Hypothalamus (tissue), 51 donors: ENCODE results near the gene IGSF8.

Experiments
- DNase-seq, 51 donors: peaks; one replicate each; lab custom pipeline; 2025; lab: John Stamatoyannopoulos, UW

Gene IGSF8

DNA sequence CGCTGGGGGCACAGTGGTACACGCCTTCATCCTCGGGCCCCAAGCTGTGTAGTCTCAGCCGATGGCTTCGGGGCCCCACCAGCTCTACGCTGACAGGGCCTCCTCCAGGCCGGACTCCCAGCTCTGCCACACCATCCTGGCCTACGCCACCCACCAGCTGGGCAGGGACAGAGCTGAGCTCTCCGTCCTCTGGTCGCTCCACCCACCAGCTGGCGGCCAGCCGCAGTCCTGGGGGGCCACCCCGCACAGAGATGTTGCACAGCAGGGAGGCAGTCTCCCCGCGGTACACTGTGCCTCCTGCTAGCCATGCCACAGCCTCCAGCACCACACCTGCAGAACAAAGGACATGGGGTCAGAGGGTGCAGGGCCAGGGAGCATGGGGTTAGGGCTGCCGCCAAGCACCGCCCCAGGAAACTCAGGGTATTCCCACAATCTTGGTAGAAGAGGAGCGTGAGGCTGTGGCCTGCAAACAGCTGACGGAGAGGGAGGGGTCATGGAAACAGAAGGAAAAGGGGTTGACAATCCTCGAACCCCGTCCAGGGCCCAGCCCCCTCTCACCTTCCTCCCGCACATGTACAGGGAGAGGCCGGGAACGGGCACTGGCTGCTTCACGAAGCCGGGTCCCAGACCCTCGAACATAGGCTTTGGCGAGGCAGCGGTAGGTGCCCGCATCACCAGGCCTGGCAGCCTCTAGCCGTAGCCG is 5.9 kb downstream of the IGSF8 start:
- DNase-seq: peak in 24 of 51 donors; percentile 17 to 74 (median 44)

DNA sequence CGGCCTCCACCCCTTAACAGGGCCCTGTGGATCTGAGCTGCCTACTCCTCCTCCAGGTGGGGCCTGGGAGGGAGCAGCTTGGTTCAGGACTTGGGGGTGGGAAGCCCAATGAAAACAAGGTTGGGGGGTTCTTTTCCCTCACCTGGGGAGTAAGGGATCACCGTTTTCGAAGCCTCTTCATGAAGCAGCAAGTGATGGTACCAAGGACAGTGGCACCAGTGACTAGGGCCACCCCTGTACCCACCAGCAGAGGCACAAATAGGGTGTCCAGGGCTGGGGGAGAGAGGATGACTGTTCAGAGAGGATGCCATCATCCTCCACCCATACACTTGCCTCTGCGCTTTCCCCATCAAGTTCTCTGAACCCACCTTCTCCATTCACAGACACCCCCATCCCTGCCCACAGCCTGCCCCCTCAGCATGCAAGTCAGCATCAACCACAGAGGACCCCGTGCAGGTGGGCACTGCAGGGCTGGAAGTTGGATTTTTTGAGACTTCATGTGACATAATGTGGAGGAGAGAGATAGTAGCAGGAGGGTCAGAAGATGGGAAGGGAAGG is 6.7 kb downstream of the IGSF8 start:
- peak in 1 of 51 donors; percentile 38 for DNase-seq

DNA sequence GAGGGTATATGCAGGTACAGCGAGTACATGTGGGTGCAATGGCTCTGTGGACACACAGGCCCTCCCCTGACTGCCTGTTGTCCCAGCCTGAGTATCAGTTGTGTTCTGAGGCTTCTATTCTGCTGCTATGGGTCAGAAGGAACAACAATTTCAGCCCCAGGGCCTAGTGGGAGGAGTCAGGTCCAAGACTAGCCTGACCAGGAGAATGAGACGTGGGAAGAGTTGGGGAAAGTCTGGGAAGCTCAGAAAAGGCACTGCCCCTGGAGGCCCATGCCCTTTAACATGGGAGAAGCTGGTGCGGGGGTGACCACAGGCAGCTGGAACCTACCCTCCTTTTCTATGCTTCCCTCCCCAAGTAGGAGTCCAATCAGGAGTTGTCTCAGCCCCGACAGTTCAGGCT is 7.7 kb downstream of the IGSF8 start:
- DNase-seq: no peak

DNA sequence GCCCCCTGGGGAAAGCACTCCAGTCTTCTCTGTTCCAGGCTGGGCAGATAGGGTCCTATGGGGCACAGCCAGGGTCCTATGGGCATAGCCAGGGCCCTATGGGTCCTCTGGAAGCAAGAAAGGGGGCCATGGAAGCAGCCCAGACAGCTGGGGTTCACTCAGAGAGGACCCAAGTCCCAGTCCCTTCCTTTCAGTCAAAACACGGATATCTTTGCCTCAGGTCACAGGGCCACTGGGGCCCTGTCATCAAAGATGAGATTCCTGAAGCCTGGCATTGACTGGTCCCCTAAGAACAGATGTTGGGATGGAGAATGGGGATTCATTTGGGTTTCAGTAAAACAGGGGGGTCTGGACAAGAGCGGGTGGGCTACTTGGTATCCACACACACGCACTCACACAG is 8.5 kb downstream of the IGSF8 start:
- no peak for DNase-seq

- peak in 1 of 51 donors; percentile 18 for DNase-seq
Observed at GRCh38 chr1:160087118-160087662, 11.2 kb downstream of the IGSF8 start.

DNA sequence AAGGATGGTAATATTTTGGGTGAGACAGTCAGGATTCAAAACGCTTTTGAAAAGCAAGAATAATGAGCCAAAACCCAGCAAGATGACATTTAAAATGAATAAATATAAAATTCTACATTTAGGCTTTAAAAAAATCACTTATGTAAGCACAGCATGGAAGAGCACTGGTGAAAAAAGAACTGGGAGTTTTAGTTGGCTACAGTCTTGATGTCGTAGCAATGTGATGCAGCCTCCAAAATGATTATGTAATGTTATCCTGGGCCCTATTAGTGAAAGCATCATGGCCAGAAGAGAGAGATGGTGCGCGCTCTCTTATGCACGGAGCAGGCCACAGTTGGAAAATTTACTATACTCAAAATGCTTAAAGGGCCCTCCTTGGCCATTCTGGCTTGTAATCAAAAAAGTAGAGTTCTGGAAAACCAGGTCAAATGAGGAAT is 11.9 kb downstream of the IGSF8 start:
- DNase-seq: no peak

DNA sequence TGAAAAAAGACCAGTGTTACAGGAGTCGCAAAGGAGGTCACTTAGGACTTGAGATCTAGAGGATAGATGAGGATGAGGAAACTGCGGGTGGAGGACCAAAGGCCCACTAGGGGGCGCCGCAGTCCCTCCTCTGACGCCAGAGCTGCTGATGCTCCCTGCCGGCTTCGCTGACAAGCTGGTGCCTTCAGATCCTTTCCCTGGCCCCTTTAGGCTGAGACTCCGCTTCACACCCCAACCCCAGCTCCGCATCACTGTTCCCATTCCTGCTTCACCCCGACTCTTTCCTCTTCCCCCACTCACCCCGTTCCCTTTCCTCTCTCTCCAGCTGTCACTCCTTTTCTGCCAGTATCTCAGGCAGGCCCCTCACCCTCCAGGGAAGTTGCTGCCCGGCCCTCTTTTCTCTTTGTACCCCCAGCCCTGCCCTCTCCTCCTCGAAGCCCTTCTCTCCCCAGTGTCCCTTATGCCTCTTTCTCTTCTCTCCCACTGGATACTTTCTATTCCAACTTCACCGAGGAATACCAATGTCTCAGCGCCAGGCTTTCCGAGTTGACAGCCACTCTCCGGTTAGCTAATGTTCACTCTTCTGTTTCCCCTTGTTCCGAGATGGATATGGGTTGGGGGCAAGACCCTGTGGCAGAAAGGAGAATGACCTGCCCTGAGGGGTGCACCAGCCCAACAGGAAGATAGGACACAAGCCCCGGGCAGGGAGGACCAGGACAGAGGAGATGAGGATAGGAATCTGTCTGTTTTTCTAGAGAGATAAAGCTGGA is 12.5 kb downstream of the IGSF8 start:
- peak in 50 of 51 donors; percentile 19 to 93 (median 76) for DNase-seq

DNA sequence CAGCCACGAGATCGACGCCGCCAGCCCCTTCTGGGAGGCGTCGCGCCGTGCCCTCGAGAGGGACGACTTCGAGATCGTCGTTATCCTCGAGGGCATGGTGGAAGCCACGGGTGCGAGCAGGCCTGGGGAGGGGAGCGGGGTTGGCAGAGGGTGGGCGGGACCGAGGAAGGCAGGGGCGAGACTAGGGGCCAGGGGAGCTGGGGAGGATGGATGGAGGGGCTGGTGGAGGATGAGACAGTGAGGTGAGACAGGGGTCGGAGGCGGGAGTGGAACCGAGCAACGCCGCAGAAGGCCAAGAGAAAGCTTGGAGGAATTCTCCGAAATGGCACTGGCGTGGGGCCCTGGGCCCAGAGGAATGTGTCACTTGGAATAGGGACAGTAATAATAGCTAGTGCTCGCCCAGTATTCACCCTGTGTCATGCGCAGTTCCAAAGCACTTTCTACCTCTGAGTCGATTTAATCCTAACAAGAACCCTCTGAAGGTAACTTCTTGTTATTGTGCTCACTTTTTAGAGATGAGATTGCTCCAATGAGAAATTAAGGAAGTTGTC is 13.6 kb downstream of the IGSF8 start:
- no peak for DNase-seq

GRCh38 chr1:160083968-160084770 is 14.2 kb downstream of the IGSF8 start:
- DNase-seq: peak in 28 of 51 donors; percentile 16 to 60 (median 36)

- DNase-seq: no peak
Observed at GRCh38 chr1:160082926-160083325, 15.5 kb downstream of the IGSF8 start.

GRCh38 chr1:160082487-160082886 is 15.9 kb downstream of the IGSF8 start:
- no peak for DNase-seq

DNA sequence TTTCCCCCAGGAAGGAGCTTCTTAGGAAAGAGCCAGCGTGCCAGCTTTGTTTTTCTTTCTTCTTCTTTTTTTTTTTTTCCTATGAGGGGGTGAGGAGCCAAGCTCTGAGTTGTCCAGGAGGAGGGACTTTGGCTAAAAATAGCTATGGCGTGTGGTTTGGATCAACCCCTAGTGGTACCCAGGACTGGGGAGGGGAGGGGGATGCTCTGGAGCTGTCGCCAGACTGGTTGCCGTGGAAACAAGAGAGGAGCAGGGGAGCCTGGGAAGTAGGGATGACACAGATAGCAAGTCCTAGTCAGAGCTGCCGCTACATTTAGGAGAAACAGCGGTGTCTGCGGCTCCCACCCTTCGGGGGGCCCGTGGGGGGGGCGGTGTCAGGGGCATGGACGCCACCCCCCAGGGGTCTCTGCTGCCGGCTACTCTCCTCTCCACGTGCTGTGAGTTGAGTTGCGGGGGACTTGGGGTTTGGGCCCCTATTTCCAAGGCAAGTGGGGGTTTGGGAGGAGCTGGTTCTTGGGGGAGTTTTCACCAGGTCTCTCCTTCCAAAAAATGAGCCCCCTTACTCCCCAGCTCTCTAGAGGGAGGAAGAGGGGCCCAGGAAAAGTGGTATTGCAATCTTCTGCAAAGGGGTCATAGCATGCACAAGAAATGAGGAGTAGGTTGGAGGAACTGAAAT is 17.0 kb downstream of the IGSF8 start, which contains the start of gene KCNJ9:
KCNJ9 (plus strand) TSS at position 278 of the 676 bp plus-strand sequence. CDS start 2,493 bp downstream, outside the sequence.
- DNase-seq: peak in 44 of 51 donors; percentile 22 to 92 (median 78)

DNA sequence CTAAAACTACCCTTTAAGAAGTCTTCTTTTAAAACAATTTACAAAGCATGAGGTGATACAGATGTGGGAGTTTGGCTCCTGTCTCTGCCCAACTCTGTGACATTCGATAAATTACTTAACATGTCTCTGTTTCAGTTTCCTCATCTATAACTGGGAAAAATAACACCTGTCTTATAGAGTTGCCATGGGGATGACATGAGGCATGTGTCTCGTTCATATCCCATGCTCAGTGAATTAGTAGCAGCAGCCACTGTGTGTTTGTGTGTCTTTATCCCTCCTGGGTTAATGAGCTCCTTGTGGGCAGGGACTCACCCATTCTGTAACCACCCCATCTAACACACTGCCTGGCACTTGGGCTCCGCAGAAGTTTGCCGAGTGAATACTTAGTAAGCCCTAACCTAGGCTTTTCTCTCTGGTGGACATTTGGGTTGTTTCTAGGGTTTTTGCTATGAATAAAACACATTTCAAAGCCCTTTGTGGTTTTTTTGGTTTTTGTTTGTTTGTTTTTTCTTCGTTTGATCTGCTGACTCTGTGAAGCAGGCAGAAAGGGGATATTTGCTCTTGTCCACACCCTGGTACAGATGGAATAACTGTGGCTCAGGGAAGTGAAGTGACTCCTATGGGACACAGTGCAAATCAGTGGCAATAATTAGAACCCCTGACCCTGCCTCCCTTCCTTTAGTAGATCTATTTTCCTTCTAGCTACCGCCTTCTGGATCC is 17.9 kb downstream of the IGSF8 start:
- no peak for DNase-seq

- DNase-seq: no peak
Observed at GRCh38 chr1:160079448-160079847, 19.0 kb downstream of the IGSF8 start.

DNA sequence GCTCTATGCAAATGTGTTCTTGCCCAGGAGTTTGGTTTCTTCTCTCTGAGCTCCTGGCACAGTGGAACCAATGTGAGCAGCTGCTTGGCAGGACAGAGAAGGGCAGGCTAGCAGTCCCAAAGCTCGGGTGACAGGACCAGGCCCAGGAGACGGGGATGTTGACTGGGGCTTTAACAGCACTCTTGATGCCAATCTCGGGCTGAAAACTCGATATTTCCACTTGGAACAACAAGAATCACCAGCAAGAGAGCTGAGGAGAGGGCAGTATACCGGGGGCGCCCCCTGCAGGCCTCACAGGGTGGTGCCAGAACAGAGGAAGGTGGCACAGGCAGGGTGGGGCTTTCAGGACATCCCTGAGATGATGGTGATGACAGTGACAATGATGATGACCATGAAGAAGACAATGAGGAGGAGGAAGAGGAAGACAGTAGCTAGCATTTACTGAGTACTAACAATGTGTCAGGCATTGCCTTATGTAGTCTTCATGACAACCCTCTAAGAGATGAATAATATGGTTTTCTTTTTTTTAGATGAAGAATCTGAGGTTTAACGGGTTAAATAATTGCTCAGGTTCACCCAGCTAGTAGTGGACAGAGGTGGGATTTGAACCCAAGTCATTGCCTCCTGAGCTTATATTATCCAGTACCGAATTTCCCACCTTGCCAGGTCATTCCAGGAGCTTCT is 19.8 kb downstream of the IGSF8 start:
- peak in 45 of 51 donors; percentile 16 to 88 (median 61) for DNase-seq

- no peak for DNase-seq
Observed at GRCh38 chr1:160077486-160077885, 20.9 kb downstream of the IGSF8 start.

DNA sequence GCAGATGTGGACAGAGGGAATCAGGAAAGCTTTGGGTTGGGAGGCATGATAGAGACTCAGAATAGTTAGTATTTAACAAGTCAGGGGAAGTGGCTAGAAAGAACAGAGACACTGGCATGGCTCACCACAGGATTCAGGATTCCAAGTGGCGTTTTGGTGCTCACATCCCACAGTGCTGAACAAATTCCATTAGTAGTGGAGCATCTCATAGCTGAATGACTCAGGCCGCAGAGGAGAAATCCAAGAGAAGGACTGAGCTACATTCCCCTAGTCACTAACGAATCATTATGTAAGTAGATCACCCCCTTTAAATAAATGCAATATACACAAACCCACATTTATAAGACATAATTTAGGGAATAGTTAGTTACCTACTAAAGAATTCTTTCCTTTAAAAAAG is 22.1 kb downstream of the IGSF8 start:
- DNase-seq: no peak

- DNase-seq: no peak
Observed at GRCh38 chr1:160075836-160076235, 22.6 kb downstream of the IGSF8 start.
